ENCODE measurements around the gene TRRAP.

The TRRAP gene

GRCh38 chr7:99002827-99003212 lies 124.5 kb downstream of the TRRAP start:
- Histone ChIP-seq H3K4me1 (no peaks in the 10 kb centered on the region), H3K27me3 (ENCODE audit: control insufficient read depth, insufficient read depth, low read length) (no peaks in the 10 kb centered on the region), H3K9me3 (ENCODE audit: control insufficient read depth, low read length) (no peaks in the 10 kb centered on the region), H3K9ac (no peak overlapping the region), H3K4me2 (ENCODE audit: low read length) (no peak overlapping the region), H3K79me2 (no peaks in the 10 kb centered on the region), H3K4me3 (ENCODE audit: low read depth, low read length) (no peak overlapping the region), H2AFZ (no peak overlapping the region), H3K27ac (no peak overlapping the region), H3K36me3 (ENCODE audit: control insufficient read depth, insufficient read depth, low read length) (no peaks in the 10 kb centered on the region)
- TF ChIP-seq CTCF (IDR thresholded peaks at IDR 0.05) = no peak

GRCh38 chr7:99003419-99003818 lies 125.1 kb downstream of the TRRAP start:
- Histone ChIP-seq H3K36me3 (ENCODE audit: control insufficient read depth, insufficient read depth, low read length) (no peaks in the 10 kb centered on the region), H2AFZ (no peak overlapping the region), H3K4me1 (no peaks in the 10 kb centered on the region), H3K79me2 (no peaks in the 10 kb centered on the region), H3K27ac (no peak overlapping the region), H3K4me3 (ENCODE audit: low read depth, low read length) (no peak overlapping the region), H3K9ac (no peak overlapping the region), H3K27me3 (ENCODE audit: control insufficient read depth, insufficient read depth, low read length) (no peaks in the 10 kb centered on the region), H3K4me2 (ENCODE audit: low read length) (no peak overlapping the region), H3K9me3 (ENCODE audit: control insufficient read depth, low read length) (no peaks in the 10 kb centered on the region)
- TF ChIP-seq CTCF (IDR thresholded peaks at IDR 0.05) = no peak

DNA sequence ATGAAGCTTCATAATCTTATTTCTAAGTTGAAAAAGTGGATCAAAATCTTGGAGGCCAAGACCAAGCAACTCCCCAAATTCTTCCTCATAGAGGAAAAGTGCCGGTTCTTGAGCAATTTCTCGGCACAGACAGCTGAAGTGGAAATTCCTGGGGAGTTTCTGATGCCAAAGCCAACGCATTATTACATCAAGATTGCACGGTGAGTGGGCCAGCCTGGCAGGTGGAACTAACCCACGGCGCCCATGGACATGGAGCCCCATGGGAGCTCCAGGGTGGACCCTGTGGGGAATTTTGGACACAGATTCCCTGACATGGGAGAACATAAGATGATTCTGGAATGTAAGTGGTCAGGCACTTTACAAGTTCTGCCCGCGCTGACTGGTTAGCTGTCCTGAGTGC lies 125.9 kb downstream of the TRRAP start:
- H3K9ac ChIP-seq = no peak overlapping the region
- TF ChIP-seq CTCF (IDR thresholded peaks at IDR 0.05) = no peak
- H3K9me3 ChIP-seq (ENCODE audit: control insufficient read depth, low read length) = no peaks in the 10 kb centered on the region
- H3K4me2 ChIP-seq (ENCODE audit: low read length) = no peak overlapping the region
- no peaks in the 10 kb centered on the region for H3K79me2 ChIP-seq
- no peak overlapping the region for H3K4me3 ChIP-seq (ENCODE audit: low read depth, low read length)
- no peaks in the 10 kb centered on the region for H3K27me3 ChIP-seq (ENCODE audit: control insufficient read depth, insufficient read depth, low read length)
- no peak overlapping the region for H2AFZ ChIP-seq
- H3K27ac ChIP-seq = no peak overlapping the region
- no peaks in the 10 kb centered on the region for H3K36me3 ChIP-seq (ENCODE audit: control insufficient read depth, insufficient read depth, low read length)
- no peaks in the 10 kb centered on the region for H3K4me1 ChIP-seq

DNA sequence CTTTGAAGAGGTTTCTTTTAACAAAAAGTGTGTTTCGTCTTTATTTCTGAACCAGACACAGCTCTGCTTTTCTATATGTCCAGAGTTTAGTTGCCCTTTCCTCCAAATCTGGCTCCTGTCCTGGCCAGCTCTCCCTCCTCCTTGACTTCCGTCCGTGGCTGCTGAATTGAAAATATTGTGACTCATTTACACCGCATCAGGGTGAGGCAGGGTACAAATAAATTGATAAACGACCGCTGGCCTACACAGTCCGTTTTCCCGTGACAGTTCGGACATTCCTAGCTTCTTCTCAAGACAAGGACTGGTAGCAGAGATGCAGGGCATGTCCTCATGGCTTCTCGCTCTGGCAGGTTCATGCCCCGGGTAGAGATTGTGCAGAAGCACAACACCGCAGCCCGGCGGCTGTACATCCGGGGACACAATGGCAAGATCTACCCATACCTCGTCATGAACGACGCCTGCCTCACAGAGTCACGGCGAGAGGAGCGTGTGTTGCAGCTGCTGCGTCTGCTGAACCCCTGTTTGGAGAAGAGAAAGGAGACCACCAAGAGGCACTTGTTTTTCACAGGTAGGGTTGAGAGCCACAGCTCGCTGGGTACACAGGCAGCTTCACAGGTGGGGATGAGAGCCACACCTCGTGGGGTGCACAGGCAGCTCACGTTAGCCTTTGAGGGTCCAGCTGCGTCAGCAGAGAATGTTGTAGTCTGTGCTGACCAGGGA lies 126.6 kb downstream of the TRRAP start:
- no peaks in the 10 kb centered on the region for H3K4me1 ChIP-seq
- no peaks in the 10 kb centered on the region for H3K27me3 ChIP-seq (ENCODE audit: control insufficient read depth, insufficient read depth, low read length)
- no peak for TF ChIP-seq CTCF (IDR thresholded peaks at IDR 0.05)
- H3K4me2 ChIP-seq (ENCODE audit: low read length) = no peak overlapping the region
- no peaks in the 10 kb centered on the region for H3K9me3 ChIP-seq (ENCODE audit: control insufficient read depth, low read length)
- no peak overlapping the region for H2AFZ ChIP-seq
- H3K27ac ChIP-seq = no peak overlapping the region
- no peak overlapping the region for H3K9ac ChIP-seq
- no peak overlapping the region for H3K4me3 ChIP-seq (ENCODE audit: low read depth, low read length)
- H3K79me2 ChIP-seq = no peaks in the 10 kb centered on the region
- H3K36me3 ChIP-seq (ENCODE audit: control insufficient read depth, insufficient read depth, low read length) = no peaks in the 10 kb centered on the region

- no peaks in the 10 kb centered on the region for H3K4me1 ChIP-seq
- H3K79me2 ChIP-seq = no peaks in the 10 kb centered on the region
- no peak overlapping the region for H3K4me2 ChIP-seq (ENCODE audit: low read length)
- H3K9ac ChIP-seq = no peak overlapping the region
- no peak for TF ChIP-seq CTCF (IDR thresholded peaks at IDR 0.05)
- no peak overlapping the region for H3K4me3 ChIP-seq (ENCODE audit: low read depth, low read length)
- no peaks in the 10 kb centered on the region for H3K9me3 ChIP-seq (ENCODE audit: control insufficient read depth, low read length)
- no peaks in the 10 kb centered on the region for H3K27me3 ChIP-seq (ENCODE audit: control insufficient read depth, insufficient read depth, low read length)
- H3K27ac ChIP-seq = no peak overlapping the region
- H3K36me3 ChIP-seq (ENCODE audit: control insufficient read depth, insufficient read depth, low read length) = no peaks in the 10 kb centered on the region
- no peak overlapping the region for H2AFZ ChIP-seq
Measured at GRCh38 chr7:99005776-99006175, 127.4 kb downstream of the TRRAP start.

Data from parathyroid adenoma (tissue), 2 donors.